ENCODE results near the gene NRXN3. TPM values are rescaled to one million over a fixed set of nuclear protein-coding genes. Genes with fewer than 3 reads are reported as not detected.

The NRXN3 gene
- polyA plus RNA-seq, 3 donors, result 6.4 to 7.9 (median 6.9) TPM

DNA sequence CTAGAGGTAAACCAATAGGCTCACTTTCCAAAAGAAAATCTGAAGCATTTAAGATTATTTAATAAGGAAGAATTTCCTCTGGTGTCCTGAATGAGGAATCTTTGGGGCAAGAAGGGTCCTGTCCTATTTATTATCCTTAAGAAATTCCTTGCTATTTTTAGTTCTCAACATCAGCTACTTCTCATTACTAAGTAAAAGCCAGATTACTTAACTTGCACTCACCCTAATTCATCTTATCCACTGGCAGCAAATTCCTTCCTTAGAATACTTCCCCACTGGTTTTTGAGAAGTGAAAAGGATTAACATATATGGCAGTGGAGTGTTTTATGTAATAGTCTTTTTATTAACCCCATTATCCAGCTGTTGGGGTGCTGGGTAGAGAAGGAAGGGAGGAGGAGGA, 1273.4 kb downstream of the NRXN3 start:
- no peak for DNase-seq (ENCODE audit: extremely low read depth in 1 of 11, low read depth in 9 of 11, low spot score in 4 of 11)

DNA sequence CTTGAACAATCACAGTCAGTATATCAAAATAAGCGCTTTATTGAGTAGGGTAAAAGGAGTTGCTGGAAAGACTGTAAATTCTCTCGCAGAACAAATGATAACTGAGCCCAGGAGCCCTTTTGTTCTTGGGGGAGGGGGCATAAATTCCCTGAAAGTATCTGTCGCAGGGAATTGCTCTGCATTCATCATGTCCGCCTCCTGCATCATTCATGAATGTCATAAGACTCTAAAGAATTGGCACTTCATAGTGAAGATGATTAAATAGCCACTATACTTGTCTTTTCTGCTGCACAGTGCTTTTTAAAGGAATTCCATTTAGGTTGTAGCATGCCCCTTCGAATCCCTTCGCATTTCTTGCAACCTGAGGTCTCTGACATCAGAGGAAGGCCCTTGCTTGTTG, 1278.8 kb downstream of the NRXN3 start:
- no peak for DNase-seq (ENCODE audit: extremely low read depth in 1 of 11, low read depth in 9 of 11, low spot score in 4 of 11)

DNA sequence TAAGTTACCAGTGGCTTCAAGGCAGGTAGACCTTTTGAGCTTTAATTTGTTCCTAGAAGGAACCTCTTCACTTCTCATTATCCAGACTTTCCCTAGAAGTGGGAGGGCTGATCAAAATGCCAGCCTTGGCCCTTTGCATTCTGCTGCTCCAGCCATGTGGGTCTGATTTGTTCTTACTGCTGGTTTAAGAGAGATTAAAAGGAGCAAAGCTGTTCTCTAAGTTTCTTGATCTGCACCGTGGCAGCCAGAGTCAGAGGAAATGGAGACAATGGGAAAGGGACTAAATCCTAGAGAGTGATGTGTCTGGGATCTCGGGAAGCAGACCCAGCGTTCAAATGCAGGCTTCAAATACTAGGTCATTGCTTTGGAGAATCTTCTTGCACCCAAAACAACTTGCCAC, 1281.4 kb downstream of the NRXN3 start:
- DNase-seq (ENCODE audit: extremely low read depth in 1 of 11, low read depth in 9 of 11, low spot score in 4 of 11), result no peak

- DNase-seq (ENCODE audit: extremely low read depth in 1 of 11, low read depth in 9 of 11, low spot score in 4 of 11), result no peak
Observed at GRCh38 chr14:79453276-79453675, 1283.1 kb downstream of the NRXN3 start.

DNA sequence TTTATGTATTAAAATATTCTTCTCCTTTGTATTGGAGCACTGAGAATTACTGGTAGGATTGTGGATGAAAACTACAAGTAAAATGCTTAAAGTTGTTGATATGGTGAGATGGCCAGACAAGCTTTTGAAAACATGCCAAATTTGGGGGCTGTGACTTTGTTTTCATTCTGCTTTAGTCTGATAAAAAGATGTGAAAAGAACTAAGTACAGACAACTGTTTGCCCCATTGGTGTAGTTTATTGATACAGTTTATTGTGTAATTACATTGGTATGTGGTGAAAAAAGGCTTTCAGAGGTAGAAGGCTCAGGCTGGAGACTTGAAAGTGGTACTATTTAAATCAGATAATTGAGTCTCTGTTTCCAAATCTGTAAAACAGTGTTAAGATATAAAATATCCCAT, 1294.3 kb downstream of the NRXN3 start:
- DNase-seq (ENCODE audit: extremely low read depth in 1 of 11, low read depth in 9 of 11, low spot score in 4 of 11), result no peak

DNA sequence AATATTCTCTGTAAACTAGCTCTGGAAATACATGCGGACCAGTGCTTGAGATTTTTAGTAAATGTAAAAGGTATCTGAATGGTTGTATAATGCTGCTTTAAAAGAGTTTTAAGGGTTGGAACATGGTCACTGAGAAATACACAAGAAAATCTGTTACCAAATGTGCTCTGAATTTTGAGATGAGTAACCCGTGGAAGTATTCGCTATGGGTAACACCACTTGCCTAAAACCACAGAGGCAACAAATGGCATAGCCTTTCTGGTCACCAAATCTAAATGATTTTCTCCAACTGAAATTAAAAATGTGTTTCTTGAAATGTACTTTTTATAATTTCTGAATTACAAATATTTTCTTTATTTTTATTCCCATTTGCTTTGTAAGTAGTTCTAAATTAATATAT, 1295.5 kb downstream of the NRXN3 start:
- no peak for DNase-seq (ENCODE audit: extremely low read depth in 1 of 11, low read depth in 9 of 11, low spot score in 4 of 11)

- no peak for DNase-seq (ENCODE audit: extremely low read depth in 1 of 11, low read depth in 9 of 11, low spot score in 4 of 11)
Observed at GRCh38 chr14:79466938-79467527, 1296.9 kb downstream of the NRXN3 start.

GRCh38 chr14:79467835-79468234, 1297.7 kb downstream of the NRXN3 start:
- no peak for DNase-seq (ENCODE audit: extremely low read depth in 1 of 11, low read depth in 9 of 11, low spot score in 4 of 11)

GRCh38 chr14:79468486-79468885, 1298.3 kb downstream of the NRXN3 start:
- peak in 3 of 11 donors; percentile 7 to 9 (median 9) for DNase-seq (ENCODE audit: extremely low read depth in 1 of 11, low read depth in 9 of 11, low spot score in 4 of 11)

DNA sequence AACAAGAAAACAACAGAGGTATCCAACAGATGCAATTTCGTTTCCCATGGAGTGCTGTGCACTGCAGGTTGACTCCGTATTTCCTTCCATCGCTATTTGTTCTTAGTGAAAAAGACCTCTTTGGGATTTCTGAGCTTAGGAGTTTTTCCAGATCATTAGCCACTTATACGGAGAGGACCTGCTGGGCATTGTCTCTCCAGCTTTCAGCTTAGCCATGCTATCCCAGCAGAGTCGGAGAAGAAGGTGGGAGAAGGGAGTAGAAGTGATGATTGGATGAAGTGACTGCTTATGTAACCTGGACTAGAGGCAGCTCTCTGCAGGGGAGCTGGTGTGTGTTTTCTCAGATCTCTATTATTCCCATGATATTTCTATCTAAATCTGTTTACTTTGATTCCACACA, 1303.5 kb downstream of the NRXN3 start:
- no peak for DNase-seq (ENCODE audit: extremely low read depth in 1 of 11, low read depth in 9 of 11, low spot score in 4 of 11)

GRCh38 chr14:79475887-79476532, 1305.8 kb downstream of the NRXN3 start:
- no peak for DNase-seq (ENCODE audit: extremely low read depth in 1 of 11, low read depth in 9 of 11, low spot score in 4 of 11)

- DNase-seq (ENCODE audit: extremely low read depth in 1 of 11, low read depth in 9 of 11, low spot score in 4 of 11), result no peak
Observed at GRCh38 chr14:79476552-79476951, 1306.4 kb downstream of the NRXN3 start.

DNA sequence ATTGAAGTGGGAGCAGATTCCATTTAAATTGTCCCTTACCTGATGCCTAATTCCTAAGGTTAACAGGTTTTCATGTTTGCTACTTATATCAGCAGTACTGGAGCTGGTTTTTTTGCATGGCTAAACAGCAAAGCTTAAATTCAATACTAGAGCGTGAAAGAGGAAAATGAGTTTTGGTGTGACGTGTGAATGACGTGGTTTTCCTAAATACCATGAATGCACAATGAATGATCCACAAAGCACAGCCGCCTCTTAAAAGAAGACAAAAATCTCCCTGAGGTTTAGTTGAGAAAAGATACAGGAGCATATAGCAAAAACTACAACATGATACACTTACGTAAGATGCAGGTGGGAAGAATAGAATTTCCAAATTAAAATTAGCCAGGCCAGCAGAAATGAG, 1310.0 kb downstream of the NRXN3 start:
- no peak for DNase-seq (ENCODE audit: extremely low read depth in 1 of 11, low read depth in 9 of 11, low spot score in 4 of 11)

- no peak for DNase-seq (ENCODE audit: extremely low read depth in 1 of 11, low read depth in 9 of 11, low spot score in 4 of 11)
Observed at GRCh38 chr14:79482825-79483224, 1312.7 kb downstream of the NRXN3 start.

GRCh38 chr14:79483477-79484388, 1313.6 kb downstream of the NRXN3 start:
- no peak for DNase-seq (ENCODE audit: extremely low read depth in 1 of 11, low read depth in 9 of 11, low spot score in 4 of 11)

DNA sequence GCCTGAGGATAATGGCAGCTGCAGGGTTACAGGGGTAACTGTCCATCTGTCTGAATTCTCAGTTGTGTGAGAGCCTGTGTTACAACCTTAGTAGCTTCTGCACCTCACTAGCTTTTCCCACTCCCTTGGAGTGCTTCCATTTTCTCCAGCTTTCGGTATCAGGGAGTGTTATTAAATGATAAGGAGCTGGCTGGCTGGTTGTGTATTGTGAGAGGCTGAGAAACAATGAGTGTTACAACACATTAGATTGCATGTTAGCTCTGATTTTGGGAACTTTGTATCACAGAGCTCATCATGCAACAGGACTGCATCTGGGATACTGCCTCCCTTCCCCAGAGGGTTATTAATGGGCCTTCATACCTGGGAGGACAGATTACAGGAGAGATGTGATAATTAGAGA, 1317.5 kb downstream of the NRXN3 start:
- no peak for DNase-seq (ENCODE audit: extremely low read depth in 1 of 11, low read depth in 9 of 11, low spot score in 4 of 11)

DNA sequence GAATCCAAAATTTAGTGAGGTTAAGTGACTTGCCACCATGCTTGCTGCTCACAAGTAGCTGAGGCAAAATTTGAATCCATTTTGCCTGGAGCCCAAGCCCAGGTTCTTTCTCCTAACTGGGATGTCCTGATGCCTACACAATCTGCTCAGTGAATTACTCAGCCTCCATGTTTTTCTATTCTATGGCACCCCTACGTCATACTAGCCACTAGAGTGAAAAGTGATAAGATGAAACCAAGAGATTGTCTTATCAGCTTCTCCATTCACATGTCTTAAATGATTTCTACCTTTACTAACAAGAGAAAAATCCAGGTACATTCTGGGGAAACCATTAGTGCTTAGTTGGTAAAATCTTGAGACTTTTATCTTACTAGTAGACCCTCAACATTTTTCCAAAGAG, 1321.0 kb downstream of the NRXN3 start:
- DNase-seq (ENCODE audit: extremely low read depth in 1 of 11, low read depth in 9 of 11, low spot score in 4 of 11), result no peak

DNA sequence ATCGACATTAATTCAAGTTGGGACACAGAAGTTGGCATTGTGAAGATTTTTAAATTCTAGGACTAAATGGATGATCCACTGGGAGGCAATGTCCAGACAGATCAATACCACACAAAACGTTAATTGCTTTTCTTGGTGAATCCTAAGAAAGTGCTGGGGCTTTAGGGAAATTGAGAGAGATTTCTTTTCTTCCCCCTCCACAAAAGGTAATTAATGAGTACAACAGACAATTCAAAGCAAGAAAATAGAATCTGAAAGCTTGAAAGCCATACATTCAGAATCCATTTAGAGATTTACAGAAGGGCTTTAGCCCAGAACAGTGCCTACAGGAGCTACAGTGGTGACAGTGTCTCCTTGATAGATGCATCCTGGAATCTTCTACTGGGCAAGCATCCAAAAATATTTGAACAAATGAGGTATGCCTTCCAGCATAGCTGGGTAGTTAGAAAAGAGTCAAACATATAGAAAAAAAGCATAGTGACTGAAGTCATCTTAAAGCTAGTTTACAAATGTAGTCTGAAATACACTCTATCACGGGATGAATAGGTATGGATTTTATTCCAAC, 1323.0 kb downstream of the NRXN3 start:
- no peak for DNase-seq (ENCODE audit: extremely low read depth in 1 of 11, low read depth in 9 of 11, low spot score in 4 of 11)

DNA sequence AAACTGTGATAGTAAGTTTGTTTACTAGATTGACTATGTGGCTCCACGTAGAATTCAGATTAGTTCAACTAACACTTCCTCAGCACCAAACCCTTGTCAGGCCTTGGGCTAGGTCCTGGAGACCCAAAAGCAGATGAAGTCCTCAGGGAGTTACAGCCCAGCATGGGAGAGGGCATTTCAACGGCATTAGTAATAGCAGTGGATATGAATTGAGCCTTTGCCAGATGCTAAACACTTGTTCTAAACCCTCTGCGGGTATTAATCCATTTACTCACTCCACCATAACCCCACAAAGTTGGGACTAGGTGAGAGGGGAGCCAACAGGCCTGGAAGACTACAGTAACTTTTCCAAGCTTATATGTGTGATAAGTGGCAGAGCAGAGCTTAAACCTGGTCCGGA, 1326.5 kb downstream of the NRXN3 start:
- DNase-seq (ENCODE audit: extremely low read depth in 1 of 11, low read depth in 9 of 11, low spot score in 4 of 11), result no peak

DNA sequence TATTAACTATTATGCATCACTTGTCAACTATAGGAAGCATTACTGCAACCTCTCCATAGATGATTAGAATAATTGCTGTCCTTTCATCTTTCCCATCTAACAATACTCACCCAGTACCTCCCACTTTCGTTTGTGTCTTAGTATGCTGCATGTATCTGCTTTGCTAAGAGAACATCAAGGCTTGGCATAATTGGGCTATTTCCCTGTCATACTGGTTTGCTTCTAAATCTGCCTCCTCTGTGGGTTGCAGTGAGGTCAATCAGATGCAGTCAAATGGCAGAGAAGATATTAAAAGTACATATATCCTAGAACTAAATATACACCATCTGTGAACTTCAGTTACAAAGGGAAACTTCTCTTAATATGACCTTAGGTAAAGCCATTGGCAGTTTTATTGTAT, 1330.3 kb downstream of the NRXN3 start:
- no peak for DNase-seq (ENCODE audit: extremely low read depth in 1 of 11, low read depth in 9 of 11, low spot score in 4 of 11)
